Measurements from ENCODE around the gene MUC16. TPM values are rescaled to one million over a fixed set of nuclear protein-coding genes. Genes with fewer than 3 reads are reported as not detected.

MUC16 gene
- total and polyA plus RNA-seq, 2 of the 13 experiments (the other 11 are each of a cell fraction or from before 2014, with no cell fraction given), result not detected

DNA sequence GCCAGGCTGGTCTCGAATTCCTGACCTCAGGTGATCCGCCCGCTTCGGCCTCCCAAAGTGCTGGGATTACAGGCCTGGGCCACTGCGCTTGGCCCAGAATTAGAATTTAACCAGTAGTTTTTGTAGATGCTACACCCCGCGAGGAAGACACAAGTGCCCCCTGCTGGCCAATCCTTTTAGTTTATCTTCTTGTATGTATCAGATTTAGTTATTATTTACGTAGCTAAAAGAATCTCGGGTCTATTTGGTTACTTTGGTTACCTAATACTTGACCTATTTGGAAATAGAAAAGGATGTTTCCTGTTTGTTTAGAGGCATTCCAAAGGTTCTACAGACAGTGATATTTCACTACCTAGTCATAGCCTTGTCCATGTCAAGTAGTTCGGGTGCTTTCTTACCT, 22.0 kb downstream of the MUC16 start:
- TF ChIP-seq SYNCRIP (IDR thresholded peaks at IDR 0.05; ENCODE audit: insufficient read depth, low read depth, low read length) (no peak), STAG1 (CRISPR knock-in tag; IDR thresholded peaks at IDR 0.05) (peak; percentile 5; the same call in 1 of the 2 replicates)

DNA sequence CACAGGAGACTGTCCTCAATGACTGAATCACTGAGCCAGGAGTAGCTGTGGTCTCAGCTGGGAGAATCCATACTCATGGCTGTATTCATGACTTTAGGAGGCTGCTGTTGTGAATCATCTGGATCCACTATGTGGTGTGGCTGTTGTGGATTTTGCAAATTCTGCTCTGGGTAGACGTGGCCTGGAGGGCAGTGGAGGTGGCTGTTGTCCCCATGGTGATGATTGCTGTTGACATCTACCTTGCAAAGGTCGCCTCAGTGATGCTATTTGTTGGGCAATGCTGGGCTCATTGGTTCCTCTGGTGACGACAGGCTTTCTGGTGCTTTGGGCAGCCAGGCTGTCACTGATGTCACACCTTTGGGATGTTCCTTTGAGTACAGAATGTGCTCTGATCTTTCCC, 23.9 kb downstream of the MUC16 start:
- BruUV-seq (replicated peaks), result no TSS peak
- intact Hi-C loops (cut with micrococcal nuclease; ENCODE audit: unreplicated experiment), result no loop called here
- CTCF ChIA-PET (ENCODE audit: low intra/inter-chr PET ratio, low total read pairs), result no interaction called here
- DNase-seq (ENCODE audit: low spot score), result no peak
- H3K9me3 ChIP-seq (ENCODE audit: low read length), result peaks cover 32% of the 10 kb centered on the region
- H3K27me3 ChIP-seq (ENCODE audit: control insufficient read depth in 1 of 2, insufficient read depth in 2 of 2, low read length in 2 of 2), result no peaks in the 10 kb centered on the region
- no peak for FAIRE-seq
- POLR2A ChIA-PET, result no interaction called here
- no peaks in the 10 kb centered on the region for H3K79me2 ChIP-seq (ENCODE audit: insufficient read depth, low read length)
- no peak overlapping the region for H3K9ac ChIP-seq (ENCODE audit: insufficient read depth, low read depth, low read length)
- H3K36me3 ChIP-seq (replicated peaks in 1 of 2; ENCODE audit: control insufficient read depth in 1 of 2, insufficient read depth in 2 of 2, low read length in 2 of 2), result no peaks in the 10 kb centered on the region
- ATAC-seq, result no peak
- in situ Hi-C loops (cut with HindIII; ENCODE audit: extremely low pct_ligation_motif_present, low pct_unique_long_range_greater_than_20kb), result no loop called here
- no peak overlapping the region for H3K27ac ChIP-seq (ENCODE audit: extremely low read length, insufficient read depth, low read length)
- H3K4me2 ChIP-seq (ENCODE audit: low read depth, low read length), result no peak overlapping the region
- H2AFZ ChIP-seq (ENCODE audit: low read length), result no peak overlapping the region
- no peaks in the 10 kb centered on the region for H3K4me1 ChIP-seq (ENCODE audit: insufficient read depth, low read length)
- H4K20me1 ChIP-seq (ENCODE audit: insufficient read depth, low read length), result no peaks in the 10 kb centered on the region
- no peak overlapping the region for H3K4me3 ChIP-seq (replicated peaks in 1 of 3; ENCODE audit: insufficient read depth in 1 of 3, low read depth in 2 of 3, low read length in 3 of 3)
- 22% methylated on average over 1 of the region's 3 CpGs for WGBS (ENCODE audit: low lambda C conversion rate)
- TF ChIP-seq, protein P1, sequence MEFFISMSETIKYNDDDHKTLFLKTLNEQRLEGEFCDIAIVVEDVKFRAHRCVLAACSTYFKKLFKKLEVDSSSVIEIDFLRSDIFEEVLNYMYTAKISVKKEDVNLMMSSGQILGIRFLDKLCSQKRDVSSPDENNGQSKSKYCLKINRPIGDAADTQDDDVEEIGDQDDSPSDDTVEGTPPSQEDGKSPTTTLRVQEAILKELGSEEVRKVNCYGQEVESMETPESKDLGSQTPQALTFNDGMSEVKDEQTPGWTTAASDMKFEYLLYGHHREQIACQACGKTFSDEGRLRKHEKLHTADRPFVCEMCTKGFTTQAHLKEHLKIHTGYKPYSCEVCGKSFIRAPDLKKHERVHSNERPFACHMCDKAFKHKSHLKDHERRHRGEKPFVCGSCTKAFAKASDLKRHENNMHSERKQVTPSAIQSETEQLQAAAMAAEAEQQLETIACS (CRISPR knock-in tag; IDR thresholded peaks at IDR 0.05), result no peak
- TF ChIP-seq HNRNPUL1 (IDR thresholded peaks at IDR 0.05; ENCODE audit: low read depth, low read length) (no peak), ZFY (CRISPR knock-in tag; IDR thresholded peaks at IDR 0.05) (no peak), FIP1L1 (IDR thresholded peaks at IDR 0.05; ENCODE audit: borderline replicate concordance, insufficient read depth, low read depth, low read length) (no peak), SP2 (CRISPR knock-in tag; IDR thresholded peaks at IDR 0.05) (no peak), MLLT10 (CRISPR knock-in tag; IDR thresholded peaks at IDR 0.05) (no peak), ZKSCAN8 (CRISPR knock-in tag; IDR thresholded peaks at IDR 0.05; ENCODE audit: borderline replicate concordance) (no peak), KAT2B (IDR thresholded peaks at IDR 0.05; ENCODE audit: borderline replicate concordance, low read depth, low read length) (no peak)
- TF ChIP-seq, protein P2, sequence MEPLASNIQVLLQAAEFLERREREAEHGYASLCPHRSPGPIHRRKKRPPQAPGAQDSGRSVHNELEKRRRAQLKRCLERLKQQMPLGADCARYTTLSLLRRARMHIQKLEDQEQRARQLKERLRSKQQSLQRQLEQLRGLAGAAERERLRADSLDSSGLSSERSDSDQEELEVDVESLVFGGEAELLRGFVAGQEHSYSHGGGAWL (CRISPR knock-in tag; IDR thresholded peaks at IDR 0.05), result no peak
- TF ChIP-seq, protein P3, sequence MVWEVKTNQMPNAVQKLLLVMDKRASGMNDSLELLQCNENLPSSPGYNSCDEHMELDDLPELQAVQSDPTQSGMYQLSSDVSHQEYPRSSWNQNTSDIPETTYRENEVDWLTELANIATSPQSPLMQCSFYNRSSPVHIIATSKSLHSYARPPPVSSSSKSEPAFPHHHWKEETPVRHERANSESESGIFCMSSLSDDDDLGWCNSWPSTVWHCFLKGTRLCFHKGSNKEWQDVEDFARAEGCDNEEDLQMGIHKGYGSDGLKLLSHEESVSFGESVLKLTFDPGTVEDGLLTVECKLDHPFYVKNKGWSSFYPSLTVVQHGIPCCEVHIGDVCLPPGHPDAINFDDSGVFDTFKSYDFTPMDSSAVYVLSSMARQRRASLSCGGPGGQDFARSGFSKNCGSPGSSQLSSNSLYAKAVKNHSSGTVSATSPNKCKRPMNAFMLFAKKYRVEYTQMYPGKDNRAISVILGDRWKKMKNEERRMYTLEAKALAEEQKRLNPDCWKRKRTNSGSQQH (CRISPR knock-in tag; IDR thresholded peaks at IDR 0.05; ENCODE audit: low read depth), result no peak
- TF ChIP-seq, protein P4, sequence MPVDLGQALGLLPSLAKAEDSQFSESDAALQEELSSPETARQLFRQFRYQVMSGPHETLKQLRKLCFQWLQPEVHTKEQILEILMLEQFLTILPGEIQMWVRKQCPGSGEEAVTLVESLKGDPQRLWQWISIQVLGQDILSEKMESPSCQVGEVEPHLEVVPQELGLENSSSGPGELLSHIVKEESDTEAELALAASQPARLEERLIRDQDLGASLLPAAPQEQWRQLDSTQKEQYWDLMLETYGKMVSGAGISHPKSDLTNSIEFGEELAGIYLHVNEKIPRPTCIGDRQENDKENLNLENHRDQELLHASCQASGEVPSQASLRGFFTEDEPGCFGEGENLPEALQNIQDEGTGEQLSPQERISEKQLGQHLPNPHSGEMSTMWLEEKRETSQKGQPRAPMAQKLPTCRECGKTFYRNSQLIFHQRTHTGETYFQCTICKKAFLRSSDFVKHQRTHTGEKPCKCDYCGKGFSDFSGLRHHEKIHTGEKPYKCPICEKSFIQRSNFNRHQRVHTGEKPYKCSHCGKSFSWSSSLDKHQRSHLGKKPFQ (CRISPR knock-in tag; IDR thresholded peaks at IDR 0.05; ENCODE audit: insufficient replicate concordance), result no peak
- TF ChIP-seq, protein P5, sequence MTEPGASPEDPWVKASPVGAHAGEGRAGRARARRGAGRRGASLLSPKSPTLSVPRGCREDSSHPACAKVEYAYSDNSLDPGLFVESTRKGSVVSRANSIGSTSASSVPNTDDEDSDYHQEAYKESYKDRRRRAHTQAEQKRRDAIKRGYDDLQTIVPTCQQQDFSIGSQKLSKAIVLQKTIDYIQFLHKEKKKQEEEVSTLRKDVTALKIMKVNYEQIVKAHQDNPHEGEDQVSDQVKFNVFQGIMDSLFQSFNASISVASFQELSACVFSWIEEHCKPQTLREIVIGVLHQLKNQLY (CRISPR knock-in tag; IDR thresholded peaks at IDR 0.05), result no peak

More for the DNA sequence above, 22.0 kb downstream of the MUC16 start:
- Histone ChIP-seq H3K36me3 (replicated peaks in 1 of 2; ENCODE audit: control insufficient read depth in 1 of 2, insufficient read depth in 2 of 2, low read length in 2 of 2) (no peaks in the 10 kb centered on the region), H3K27ac (ENCODE audit: extremely low read length, insufficient read depth, low read length) (no peak overlapping the region), H2AFZ (ENCODE audit: low read length) (no peak overlapping the region), H3K4me2 (ENCODE audit: low read depth, low read length) (no peak overlapping the region), H3K9ac (ENCODE audit: insufficient read depth, low read depth, low read length) (no peak overlapping the region), H3K4me3 (replicated peaks in 1 of 3; ENCODE audit: insufficient read depth in 1 of 3, low read depth in 2 of 3, low read length in 3 of 3) (no peak overlapping the region), H3K4me1 (ENCODE audit: insufficient read depth, low read length) (no peaks in the 10 kb centered on the region), H4K20me1 (ENCODE audit: insufficient read depth, low read length) (no peaks in the 10 kb centered on the region), H3K9me3 (ENCODE audit: low read length) (peaks cover 27% of the 10 kb centered on the region), H3K27me3 (ENCODE audit: control insufficient read depth in 1 of 2, insufficient read depth in 2 of 2, low read length in 2 of 2) (no peaks in the 10 kb centered on the region), H3K79me2 (ENCODE audit: insufficient read depth, low read length) (no peaks in the 10 kb centered on the region)
- DNase-seq (ENCODE audit: low spot score) (no peak), ATAC-seq (no peak), FAIRE-seq (no peak)
- 54% methylated on average over 10 of the region's 10 CpGs for WGBS (ENCODE audit: low lambda C conversion rate)
- BruUV-seq (replicated peaks), result no TSS peak
- intact Hi-C loops (cut with micrococcal nuclease; ENCODE audit: unreplicated experiment) (no loop called here), in situ Hi-C loops (cut with HindIII; ENCODE audit: extremely low pct_ligation_motif_present, low pct_unique_long_range_greater_than_20kb) (no loop called here)
- CTCF ChIA-PET (ENCODE audit: low intra/inter-chr PET ratio, low total read pairs), result no interaction called here
- POLR2A ChIA-PET, result no interaction called here
